CD4-positive, CD25-positive, alpha-beta regulatory T cell (primary cell): ENCODE results near the gene MTSS2. TPM values are rescaled to one million over a fixed set of nuclear protein-coding genes. Genes with fewer than 3 reads are reported as not detected.

Source experiments
- ATAC-seq, 2 donors: fragments of 150-1000 bp; cut with Tn5 transposase; one replicate each; pipeline ENCODE4 v1.10.0; 2021; ENCODE audit warnings: low read depth in 2 of 2, moderate number of reproducible peaks in 2 of 2, moderate library complexity in 1 of 2
- DNase-seq, 3 donors: peaks; one replicate each; pipeline versions ENCODE4 v3.0.0 to v3.0.0-alpha.2; 2012 to 2022; ENCODE audit warnings: mixed read lengths in 1 of 3
- H3K27ac ChIP-seq: one replicate; pipeline ENCODE4 v1.7.0; 2013; ENCODE audit warnings: mild to moderate bottlenecking, low read length; ENCODE audit not compliant: insufficient read depth, poor library complexity, severe bottlenecking
- H3K27me3 ChIP-seq: one replicate; pipeline ENCODE4 v1.7.0; 2013; ENCODE audit warnings: low read length; ENCODE audit not compliant: control insufficient read depth, insufficient read depth
- H3K36me3 ChIP-seq: one replicate; pipeline ENCODE4 v1.7.0; 2013; ENCODE audit warnings: mild to moderate bottlenecking, low read length, moderate library complexity; ENCODE audit not compliant: control insufficient read depth, insufficient read depth
- H3K4me1 ChIP-seq: 2 replicates; pipeline ENCODE4 v1.7.0; 2013; ENCODE audit warnings: mild to moderate bottlenecking, low read length; ENCODE audit not compliant: insufficient read depth, control insufficient read depth, poor library complexity, severe bottlenecking
- H3K4me3 ChIP-seq: one replicate; pipeline ENCODE4 v1.7.0; 2013; ENCODE audit warnings: low read depth, mild to moderate bottlenecking, low read length, moderate library complexity
- H3K9me3 ChIP-seq, 2 experiments: 1 replicate in 1 of 2; 2 replicates in 1 of 2; pipeline ENCODE4 v1.7.0; 2013; ENCODE audit warnings: low read length in 2 of 2, mild to moderate bottlenecking in 1 of 2, moderate library complexity in 1 of 2; ENCODE audit not compliant: control insufficient read depth in 2 of 2
- H3K27ac Mint-ChIP-seq, 3 donors: one replicate each; pipeline ENCODE4 v1.8.0; 2020 to 2022; ENCODE audit warnings: mild to moderate bottlenecking in 3 of 3, mixed read lengths in 3 of 3, moderate library complexity in 2 of 3
- H3K27me3 Mint-ChIP-seq: one replicate; pipeline ENCODE4 v1.8.0; 2022; ENCODE audit warnings: mild to moderate bottlenecking, mixed read lengths
- H3K36me3 Mint-ChIP-seq: one replicate; pipeline ENCODE4 v1.8.0; 2020; ENCODE audit warnings: mixed read lengths
- H3K4me1 Mint-ChIP-seq, 4 donors: one replicate each; pipeline ENCODE4 v1.8.0; 2020 to 2022; ENCODE audit warnings: mixed read lengths in 4 of 4, mild to moderate bottlenecking in 1 of 4
- H3K4me3 Mint-ChIP-seq, 4 donors: one replicate each; pipeline ENCODE4 v1.8.0; 2020 to 2022; ENCODE audit warnings: mild to moderate bottlenecking in 4 of 4, mixed read lengths in 4 of 4, moderate library complexity in 3 of 4
- H3K9me3 Mint-ChIP-seq, 7 donors: one replicate each; pipeline ENCODE4 v1.8.0; 2020 to 2022; ENCODE audit warnings: mixed read lengths in 7 of 7, mild to moderate bottlenecking in 3 of 7, moderate library complexity in 2 of 7
- polyA plus RNA-seq, 4 donors: library from polyadenylated mRNA; unstranded; fragments of 300-500 nt; fragmentation: Illumina TruSeq; gene quantifications; one replicate each; pipeline ENCODE4 v1.2.3, GENCODE V29; 2021
- total RNA-seq: library from RNA; stranded (reverse); gene quantifications from one replicate; pipeline ENCODE4 v1.2.3, GENCODE V29; 2022

The MTSS2 gene
- total and polyA plus RNA-seq, 5 donors from 2014 or later: 2.9 TPM; not detected in 4

DNA sequence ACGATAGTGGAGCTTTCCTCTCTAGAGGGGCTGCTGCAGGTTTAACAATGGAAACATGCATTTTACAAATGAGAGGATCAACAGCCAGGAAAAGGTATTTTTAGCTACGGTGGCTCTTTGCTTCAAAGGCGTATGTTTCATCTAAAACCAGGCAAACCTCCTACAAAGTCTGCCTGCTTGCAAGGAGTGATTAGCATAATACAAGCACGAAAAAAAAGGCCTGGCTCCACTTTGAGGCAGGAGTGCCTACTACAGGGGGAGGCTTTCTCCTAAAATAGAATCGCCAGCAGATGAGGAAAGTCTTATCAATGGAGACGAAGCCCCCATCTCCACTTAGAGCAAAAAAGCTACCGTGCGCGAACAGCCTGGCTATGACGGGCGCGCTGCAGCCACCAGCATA is 27.1 kb upstream of the MTSS2 start:
- H3K27ac ChIP-seq: no peak overlapping the region
- Mint-ChIP-seq H3K27ac (peak overlapping the region in 1 of 3 donors; percentile 46), H3K36me3 (peaks cover 4% of the 10 kb centered on the region), H3K27me3 (no peaks in the 10 kb centered on the region), H3K4me3 (no peak overlapping the region), H3K9me3 (no peaks in the 10 kb centered on the region), H3K4me1 (no peaks in the 10 kb centered on the region)
- H3K36me3 ChIP-seq: peaks cover 2% of the 10 kb centered on the region
- H3K27me3 ChIP-seq: no peaks in the 10 kb centered on the region
- DNase-seq: no peak
- no peaks in the 10 kb centered on the region for H3K4me1 ChIP-seq
- ATAC-seq: no peak
- H3K9me3 ChIP-seq: no peaks in the 10 kb centered on the region
- no peak overlapping the region for H3K4me3 ChIP-seq

DNA sequence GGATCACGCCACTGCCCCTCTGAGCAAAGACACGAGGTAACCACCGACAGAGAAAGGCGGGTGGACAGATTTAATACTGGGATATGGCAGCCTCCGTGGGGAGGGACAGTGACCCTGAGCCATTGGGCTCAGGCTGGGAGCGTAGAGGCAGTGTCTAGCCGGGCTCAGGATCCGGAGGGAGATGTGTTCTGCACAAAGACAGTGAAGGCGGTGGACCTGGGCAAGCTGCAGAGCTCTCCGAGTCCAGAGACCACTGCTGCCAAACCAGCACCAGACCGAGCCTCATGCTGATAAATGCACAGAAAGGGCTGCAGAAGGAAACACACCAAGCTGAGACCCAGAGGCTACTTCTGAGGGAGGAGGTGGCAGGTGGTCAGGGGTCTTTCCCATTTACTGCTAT is 26.5 kb upstream of the MTSS2 start:
- DNase-seq: no peak
- Mint-ChIP-seq H3K9me3 (no peaks in the 10 kb centered on the region), H3K36me3 (peaks cover 4% of the 10 kb centered on the region), H3K4me1 (no peaks in the 10 kb centered on the region), H3K4me3 (no peak overlapping the region), H3K27ac (no peak overlapping the region), H3K27me3 (no peaks in the 10 kb centered on the region)
- ATAC-seq: no peak
- Histone ChIP-seq H3K4me1 (no peaks in the 10 kb centered on the region), H3K9me3 (no peaks in the 10 kb centered on the region), H3K27ac (no peak overlapping the region), H3K36me3 (peaks cover 2% of the 10 kb centered on the region), H3K27me3 (no peaks in the 10 kb centered on the region), H3K4me3 (no peak overlapping the region)

DNA sequence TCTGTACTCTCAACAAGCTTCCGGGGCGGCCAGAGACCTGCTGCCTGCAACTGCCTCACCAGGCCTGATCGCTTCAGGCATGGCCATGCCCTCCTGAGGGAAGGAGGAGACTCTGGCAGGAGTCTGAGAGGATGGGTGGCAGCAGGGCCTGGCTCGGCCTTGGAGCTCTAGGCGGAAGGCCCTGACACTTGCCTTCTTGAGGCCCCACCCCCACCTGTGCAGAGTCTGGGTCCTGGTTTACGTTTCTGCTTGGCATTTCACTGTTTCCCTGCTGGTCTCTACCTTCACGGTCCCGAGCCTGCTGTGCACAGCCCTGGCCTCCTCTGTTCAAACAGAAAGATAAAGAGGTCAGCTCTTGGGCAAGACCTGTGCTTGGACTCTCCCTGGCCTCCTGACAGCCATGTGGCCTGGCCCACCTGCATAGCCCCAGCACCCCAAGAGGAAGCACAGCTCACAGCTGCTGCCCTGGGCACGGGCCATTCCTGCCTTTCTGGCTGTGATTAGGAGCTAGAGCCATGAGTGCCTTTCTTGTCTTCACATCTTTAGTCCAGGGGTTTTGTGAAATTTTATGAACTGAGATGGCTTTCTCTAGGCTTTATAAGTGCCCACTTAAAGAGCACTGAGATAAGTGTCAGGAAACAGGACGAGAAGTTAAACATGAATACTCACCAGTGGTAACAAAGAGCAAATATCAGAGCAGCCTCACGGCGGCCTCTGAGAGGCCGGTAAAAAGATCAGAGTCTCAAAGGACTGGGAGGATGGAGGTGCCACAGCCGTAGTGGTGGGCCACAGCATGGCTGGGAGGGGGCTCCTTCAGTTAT is 25.6 kb upstream of the MTSS2 start:
- Histone ChIP-seq H3K36me3 (peaks cover 2% of the 10 kb centered on the region), H3K4me1 (no peaks in the 10 kb centered on the region), H3K9me3 (no peaks in the 10 kb centered on the region), H3K27ac (no peak overlapping the region), H3K4me3 (no peak overlapping the region), H3K27me3 (no peaks in the 10 kb centered on the region)
- no peaks in the 10 kb centered on the region for H3K4me1 Mint-ChIP-seq
- H3K36me3 Mint-ChIP-seq: peaks cover 4% of the 10 kb centered on the region
- no peak for DNase-seq
- H3K9me3 Mint-ChIP-seq: no peaks in the 10 kb centered on the region
- H3K27ac Mint-ChIP-seq: no peak overlapping the region
- H3K27me3 Mint-ChIP-seq: no peaks in the 10 kb centered on the region
- no peak for ATAC-seq
- no peak overlapping the region for H3K4me3 Mint-ChIP-seq

DNA sequence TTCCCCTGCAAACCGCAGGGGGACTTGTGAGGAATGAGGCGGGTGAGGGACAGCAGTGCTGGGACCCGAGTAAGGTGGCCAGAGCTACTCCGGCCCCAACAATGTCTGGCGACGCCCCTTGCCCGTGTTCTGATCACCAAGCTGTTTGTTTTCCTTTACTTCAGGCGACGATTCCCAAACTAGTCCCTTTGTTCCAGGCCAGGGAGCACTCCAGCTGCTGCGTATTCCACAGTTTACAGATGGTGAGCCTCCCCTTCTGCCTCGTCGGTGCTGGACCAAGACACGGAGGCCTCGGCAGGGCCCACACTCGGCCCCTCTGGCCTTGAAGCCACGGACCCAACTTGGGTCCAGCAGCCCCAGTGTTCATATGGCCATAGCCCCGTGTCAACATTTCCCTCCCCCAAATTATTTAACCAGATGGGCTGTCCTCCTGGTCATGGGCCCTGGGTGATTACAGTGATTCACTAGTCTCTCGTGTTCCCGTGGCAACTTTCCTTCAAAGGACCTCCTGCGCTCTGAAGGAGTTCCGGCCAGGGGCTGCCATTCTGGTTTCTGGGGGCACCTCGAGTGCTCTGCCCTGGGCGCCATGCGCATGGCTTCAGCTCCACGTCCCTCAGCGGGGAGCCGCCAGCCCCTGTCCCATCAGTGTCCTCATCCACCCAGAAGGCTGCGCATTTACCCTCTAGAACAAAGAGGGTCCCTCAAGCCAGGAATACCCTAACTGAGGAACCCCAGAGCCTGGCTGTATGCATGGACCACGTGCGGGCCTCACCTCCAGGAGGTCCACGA is 24.8 kb upstream of the MTSS2 start:
- no peak overlapping the region for H3K27ac Mint-ChIP-seq
- H3K27me3 Mint-ChIP-seq: no peaks in the 10 kb centered on the region
- peaks cover 2% of the 10 kb centered on the region for H3K36me3 ChIP-seq
- peaks cover 4% of the 10 kb centered on the region for H3K36me3 Mint-ChIP-seq
- no peaks in the 10 kb centered on the region for H3K4me1 ChIP-seq
- DNase-seq: no peak
- H3K4me1 Mint-ChIP-seq: no peaks in the 10 kb centered on the region
- H3K9me3 ChIP-seq: no peaks in the 10 kb centered on the region
- no peaks in the 10 kb centered on the region for H3K9me3 Mint-ChIP-seq
- H3K27me3 ChIP-seq: no peaks in the 10 kb centered on the region
- H3K4me3 ChIP-seq: no peak overlapping the region
- no peak overlapping the region for H3K4me3 Mint-ChIP-seq
- no peak for ATAC-seq
- no peak overlapping the region for H3K27ac ChIP-seq

DNA sequence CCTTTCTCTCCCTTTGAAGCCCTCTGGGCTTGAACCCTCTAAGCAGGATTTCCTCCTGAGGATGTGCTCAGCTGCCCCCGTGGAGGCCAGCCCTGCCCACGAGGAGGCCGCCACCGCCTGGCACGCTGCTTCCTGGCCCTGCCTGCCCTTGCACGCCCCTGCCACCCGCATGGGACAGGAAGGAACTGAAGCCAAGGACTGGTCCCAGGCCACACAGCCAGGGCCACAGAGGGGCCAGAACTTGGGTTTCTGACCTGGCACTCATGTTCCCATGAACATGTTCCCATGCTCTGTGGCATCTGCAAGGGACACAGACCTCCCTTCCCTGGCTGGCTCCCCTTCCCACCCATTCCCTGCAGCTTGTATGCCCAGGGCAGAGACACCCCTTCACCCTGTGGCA is 24.1 kb upstream of the MTSS2 start:
- ATAC-seq: no peak
- Mint-ChIP-seq H3K36me3 (peaks cover 4% of the 10 kb centered on the region), H3K27me3 (no peaks in the 10 kb centered on the region), H3K4me3 (no peak overlapping the region), H3K9me3 (no peaks in the 10 kb centered on the region), H3K27ac (no peak overlapping the region), H3K4me1 (no peaks in the 10 kb centered on the region)
- Histone ChIP-seq H3K36me3 (peaks cover 2% of the 10 kb centered on the region), H3K9me3 (no peaks in the 10 kb centered on the region), H3K4me3 (no peak overlapping the region), H3K27me3 (no peaks in the 10 kb centered on the region), H3K4me1 (no peaks in the 10 kb centered on the region), H3K27ac (no peak overlapping the region)
- peak in 1 of 3 donors; percentile 24 for DNase-seq

DNA sequence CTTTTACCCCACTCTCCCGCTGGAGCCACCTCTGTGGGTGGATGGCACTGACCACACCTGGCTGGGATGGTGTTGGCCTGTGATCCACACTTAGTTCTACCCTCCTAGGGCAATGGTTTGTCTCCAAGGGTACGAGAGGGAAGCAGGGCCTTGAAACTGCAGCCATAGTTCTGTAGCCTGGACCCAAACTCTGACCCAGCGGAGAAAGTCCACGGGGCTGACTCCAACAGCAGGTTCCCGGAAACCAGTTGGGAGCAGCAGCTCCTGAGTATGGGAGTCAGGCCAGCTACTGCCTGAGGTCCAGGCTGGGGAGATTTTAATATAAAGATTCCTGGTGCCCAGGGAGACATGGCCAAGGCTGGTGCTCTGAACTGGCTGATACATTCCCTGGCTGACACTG is 23.6 kb upstream of the MTSS2 start:
- H3K4me3 Mint-ChIP-seq: no peak overlapping the region
- Histone ChIP-seq H3K4me3 (no peak overlapping the region), H3K36me3 (peaks cover 2% of the 10 kb centered on the region), H3K9me3 (no peaks in the 10 kb centered on the region), H3K27ac (no peak overlapping the region), H3K27me3 (no peaks in the 10 kb centered on the region), H3K4me1 (no peaks in the 10 kb centered on the region)
- no peaks in the 10 kb centered on the region for H3K9me3 Mint-ChIP-seq
- ATAC-seq (no peak), DNase-seq (no peak)
- no peaks in the 10 kb centered on the region for H3K4me1 Mint-ChIP-seq
- H3K27ac Mint-ChIP-seq: no peak overlapping the region
- H3K27me3 Mint-ChIP-seq: no peaks in the 10 kb centered on the region
- peaks cover 4% of the 10 kb centered on the region for H3K36me3 Mint-ChIP-seq

DNA sequence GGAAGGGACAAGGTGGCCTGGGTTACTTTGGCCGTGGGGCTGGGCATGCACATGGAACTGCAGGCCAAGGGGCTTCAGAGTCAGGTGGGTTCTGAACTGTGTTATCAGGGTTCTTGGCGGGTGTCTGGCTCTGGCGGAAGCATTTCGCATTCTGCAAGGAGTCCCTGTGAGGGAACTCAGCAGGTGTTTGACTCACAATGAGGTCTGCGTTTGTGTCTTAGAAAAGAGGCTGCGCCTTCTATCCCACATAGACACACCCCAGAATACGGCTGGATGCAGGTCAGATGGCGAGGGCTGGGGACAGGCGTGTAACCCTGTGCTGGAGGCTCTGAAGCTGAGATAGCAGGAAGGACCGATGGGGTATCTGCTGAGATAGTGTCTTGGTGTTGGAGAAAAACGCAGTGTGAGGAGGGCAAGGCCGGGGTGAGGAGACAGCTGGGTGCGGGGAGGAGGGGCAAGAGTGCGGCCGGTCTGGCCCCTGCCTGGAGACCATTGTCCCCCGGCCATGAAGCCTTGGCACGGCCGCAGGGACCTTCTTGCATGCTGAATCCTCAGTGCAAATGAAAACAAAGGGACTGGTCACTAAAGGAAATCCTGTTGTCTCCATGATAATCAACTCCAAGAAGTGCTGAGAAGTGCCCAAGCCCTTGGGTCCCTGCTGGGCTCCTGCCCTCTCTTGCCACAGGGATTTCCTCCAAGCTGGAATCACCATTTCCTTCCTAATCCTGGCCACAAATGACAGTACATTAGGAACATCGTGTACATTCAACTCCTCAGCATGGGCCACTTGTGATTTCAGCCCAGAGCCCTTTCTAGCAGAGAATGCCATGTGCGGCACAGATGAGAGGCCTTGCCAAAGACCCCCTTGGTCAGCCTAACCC is 22.8 kb upstream of the MTSS2 start:
- Histone ChIP-seq H3K27ac (no peak overlapping the region), H3K9me3 (no peaks in the 10 kb centered on the region), H3K36me3 (peaks cover 2% of the 10 kb centered on the region), H3K27me3 (no peaks in the 10 kb centered on the region), H3K4me3 (no peak overlapping the region), H3K4me1 (no peaks in the 10 kb centered on the region)
- DNase-seq (no peak), ATAC-seq (no peak)
- Mint-ChIP-seq H3K9me3 (no peaks in the 10 kb centered on the region), H3K27ac (peak overlapping the region in 1 of 3 donors; percentile 11), H3K36me3 (peaks cover 4% of the 10 kb centered on the region), H3K4me1 (no peaks in the 10 kb centered on the region), H3K4me3 (no peak overlapping the region), H3K27me3 (no peaks in the 10 kb centered on the region)
